Keratinocyte (primary cell): ENCODE results near the gene TBCD.

Experiments used
- CTCF ChIP-seq, 3 experiments: IDR thresholded peaks in 1 of 3; conservative IDR thresholded peaks in 1 of 3; optimal IDR thresholded peaks in 1 of 3; 2 replicates in 2 of 3; 3 replicates in 1 of 3; pipeline versions ENCODE3 to v1.5.1; 2011; ENCODE audit warnings: low read length in 3 of 3, mild to moderate bottlenecking in 3 of 3, moderate library complexity in 2 of 3, control low read depth in 1 of 3, inconsistent platforms in 1 of 3; ENCODE audit not compliant: insufficient read depth in 2 of 3; ENCODE audit errors: extremely low read depth in 1 of 3
- EZH2 ChIP-seq: IDR thresholded peaks from one replicate; pipeline ENCODE4 v1.6.1; 2012; ENCODE audit warnings: inconsistent platforms, mild to moderate bottlenecking, low read length, moderate library complexity

- TF ChIP-seq CTCF (optimal IDR thresholded peaks at IDR 0.05 in 1 of 3, IDR thresholded peaks at IDR 0.05 in 1 of 3, conservative IDR thresholded peaks at IDR 0.05 in 1 of 3; ENCODE audit: extremely low read depth in 1 of 3, insufficient read depth in 2 of 3, low read length in 3 of 3) = no peak
- no peak for TF ChIP-seq EZH2
These were observed 156.8 kb downstream of the TBCD start for GRCh38 chr17:82908543-82909160.
